IMR-90 (cell line): Measurements from ENCODE around the gene DNAJB7. TPM values are rescaled to one million over a fixed set of nuclear protein-coding genes. Genes with fewer than 3 reads are reported as not detected.

Experiments used
- ATAC-seq: fragments of 200-7000 bp; cut with Tn5 transposase; 2 replicates; pipeline ENCODE4 v1.9.1; 2020; ENCODE audit warnings: low read depth, mild to moderate bottlenecking, moderate library complexity
- BruUV-seq: library from RNA; stranded (reverse); fragments of 400-500 nt; replicated peaks from 2 replicates; lab custom pipeline; 2021; lab: Mats Ljungman, UMichigan
- CTCF ChIA-PET: fragments of 300-600 bp; formaldehyde crosslinking; extraction: SDS; loops from one replicate; lab custom pipeline; 2021; ENCODE audit warnings: antibody characterized with exemption; lab: Yijun Ruan, JAX
- POLR2A ChIA-PET: fragments of 300-600 bp; sonication (Branson Sonifier 250); formaldehyde crosslinking; loops from one replicate; lab custom pipeline; 2022; ENCODE audit warnings: antibody characterized with exemption; ENCODE audit not compliant: unreplicated experiment; lab: Charles Lee
- DNase-seq: peaks from one replicate; pipeline ENCODE4 v3.0.0; 2013
- H2AFZ ChIP-seq: replicated peaks from 2 replicates; pipeline ENCODE3; 2013; ENCODE audit warnings: low read length, mild to moderate bottlenecking; ENCODE audit not compliant: poor library complexity
- H2AK5ac ChIP-seq: 2 replicates; pipeline ENCODE4 v1.6.1; 2013; ENCODE audit warnings: low read depth, low read length, inconsistent platforms
- H2AK9ac ChIP-seq: replicated peaks from 2 replicates; pipeline ENCODE3; 2013; ENCODE audit warnings: mild to moderate bottlenecking, low read depth, low read length, moderate library complexity; ENCODE audit not compliant: poor library complexity
- H2BK120ac ChIP-seq: 2 replicates; pipeline ENCODE4 v1.6.1; 2013; ENCODE audit warnings: low read depth, low read length, inconsistent platforms
- H2BK15ac ChIP-seq: 3 replicates; pipeline ENCODE4 v1.6.1; 2013; ENCODE audit warnings: low read depth, low read length, inconsistent platforms
- H2BK20ac ChIP-seq: 2 replicates; pipeline ENCODE4 v1.6.1; 2013; ENCODE audit warnings: low read depth, mild to moderate bottlenecking, inconsistent platforms, low read length, moderate library complexity
- H2BK5ac ChIP-seq: 2 replicates; pipeline ENCODE4 v1.6.1; 2013; ENCODE audit warnings: mild to moderate bottlenecking, low read depth, low read length, inconsistent platforms; ENCODE audit not compliant: poor library complexity, severe bottlenecking
- H3K14ac ChIP-seq: replicated peaks from 2 replicates; pipeline ENCODE4 v1.6.1; 2013; ENCODE audit warnings: low read depth, low read length, inconsistent platforms
- H3K18ac ChIP-seq: 2 replicates; pipeline ENCODE4 v1.6.1; 2013; ENCODE audit warnings: low read depth, low read length, control low read depth
- H3K23ac ChIP-seq: 2 replicates; pipeline ENCODE4 v1.6.1; 2013; ENCODE audit warnings: low read depth, low read length, inconsistent platforms
- H3K27ac ChIP-seq: 2 replicates; pipeline ENCODE4 v1.5.1; 2013; ENCODE audit warnings: mild to moderate bottlenecking, control low read depth, low read length; ENCODE audit not compliant: insufficient read depth
- H3K27me3 ChIP-seq: 2 replicates; pipeline ENCODE4 v1.6.1; 2013; ENCODE audit warnings: low read length; ENCODE audit not compliant: control insufficient read depth, insufficient read depth
- H3K36me3 ChIP-seq: 2 replicates; pipeline ENCODE4 v1.6.1; 2013; ENCODE audit warnings: low read length, mixed read lengths; ENCODE audit not compliant: control insufficient read depth, insufficient read depth
- H3K4ac ChIP-seq: 2 replicates; pipeline ENCODE4 v1.6.1; 2013; ENCODE audit warnings: low read depth, low read length, inconsistent platforms
- H3K4me1 ChIP-seq: 2 replicates; pipeline ENCODE4 v1.6.1; 2013; ENCODE audit warnings: low read length, mixed read lengths; ENCODE audit not compliant: control insufficient read depth, insufficient read depth
- H3K4me2 ChIP-seq: 2 replicates; pipeline ENCODE4 v1.6.1; 2013; ENCODE audit warnings: low read depth, mild to moderate bottlenecking, control low read depth, low read length, moderate library complexity
- H3K4me3 ChIP-seq: 2 replicates; pipeline ENCODE4 v1.5.1; 2013; ENCODE audit warnings: low read depth, mild to moderate bottlenecking, control low read depth, low read length, moderate library complexity; ENCODE audit not compliant: insufficient read depth
- H3K56ac ChIP-seq: 2 replicates; pipeline ENCODE4 v1.6.1; 2013; ENCODE audit warnings: low read length, inconsistent platforms; ENCODE audit not compliant: insufficient read depth; ENCODE audit errors: extremely low read depth
- H3K79me1 ChIP-seq, 2 experiments: 2 replicates each; pipeline ENCODE4 v1.6.1; 2013; ENCODE audit warnings: low read length in 2 of 2, inconsistent platforms in 1 of 2, low read depth in 1 of 2
- H3K9ac ChIP-seq: 2 replicates; pipeline ENCODE4 v1.6.1; 2013; ENCODE audit warnings: low read depth, low read length, control low read depth
- H3K9me1 ChIP-seq: 2 replicates; pipeline ENCODE4 v1.6.1; 2013; ENCODE audit warnings: low read length, inconsistent platforms; ENCODE audit not compliant: insufficient read depth
- H3K9me3 ChIP-seq: 2 replicates; pipeline ENCODE4 v1.6.1; 2013; ENCODE audit warnings: low read length; ENCODE audit not compliant: control insufficient read depth, insufficient read depth
- H4K20me1 ChIP-seq: 2 replicates; pipeline ENCODE4 v1.6.1; 2013; ENCODE audit warnings: low read length, inconsistent platforms; ENCODE audit not compliant: insufficient read depth
- H4K5ac ChIP-seq: 2 replicates; pipeline ENCODE4 v1.6.1; 2013; ENCODE audit warnings: mild to moderate bottlenecking, low read depth, low read length, control low read depth
- H4K8ac ChIP-seq, 2 experiments: 2 replicates each; pipeline ENCODE4 v1.6.1; 2013; ENCODE audit warnings: low read depth in 2 of 2, low read length in 2 of 2, control low read depth in 1 of 2, inconsistent platforms in 1 of 2
- H4K91ac ChIP-seq: 2 replicates; pipeline ENCODE4 v1.6.1; 2013; ENCODE audit warnings: low read depth, low read length, inconsistent platforms; ENCODE audit not compliant: insufficient read depth
- CEBPB ChIP-seq: IDR thresholded peaks from 2 replicates; pipeline ENCODE4 v1.6.1; 2012; ENCODE audit warnings: low read depth, low read length, improper control_type of control experiment
- MAFK ChIP-seq: IDR thresholded peaks from 2 replicates; pipeline ENCODE4 v1.6.1; 2012; ENCODE audit warnings: low read depth, low read length, improper control_type of control experiment
- POLR2A ChIP-seq: IDR thresholded peaks from 2 replicates; pipeline ENCODE4 v1.6.1; 2012; ENCODE audit warnings: mild to moderate bottlenecking, low read depth, low read length
- RAD21 ChIP-seq: IDR thresholded peaks from 2 replicates; pipeline ENCODE4 v1.6.1; 2012; ENCODE audit warnings: low read length, improper control_type of control experiment
- RCOR1 ChIP-seq: IDR thresholded peaks from 2 replicates; pipeline ENCODE4 v1.6.1; 2012; ENCODE audit warnings: mild to moderate bottlenecking, low read length, improper control_type of control experiment; ENCODE audit not compliant: insufficient replicate concordance
- RFX5 ChIP-seq: IDR thresholded peaks from 2 replicates; pipeline ENCODE4 v1.8.0; 2012; ENCODE audit warnings: low read depth, mild to moderate bottlenecking, low read length, moderate library complexity
- SMC3 ChIP-seq: fragments of 150-350 bp; IDR thresholded peaks from 2 replicates; pipeline ENCODE4 v1.6.1; 2016; ENCODE audit warnings: low read depth, mild to moderate bottlenecking, antibody characterized with exemption, low read length, moderate library complexity
- WGBS, 2 experiments: methylation state at CpG; one replicate each; pipeline versions ENCODE4 v1.1.5 to v1.1.7; 2013; ENCODE audit warnings: missing lambda C conversion rate in 2 of 2; ENCODE audit not compliant: insufficient read length in 1 of 2; ENCODE audit errors: extremely low coverage in 2 of 2; 5-methylcytosine and 5-hydroxymethylcytosine counted together
- dilution Hi-C: fragments of 300-500 bp; cut with HindIII; formaldehyde crosslinking; loops from one replicate; pipeline ENCODE4 v1.14.3; 2018; ENCODE audit warnings: low sequenced_read_pairs; ENCODE audit not compliant: unreplicated experiment
- in situ Hi-C: fragments of 300-500 bp; cut with MboI; formaldehyde crosslinking; loops from 3 replicates; pipeline ENCODE4 v1.14.3; 2019; ENCODE audit warnings: low sequenced_read_pairs, inconsistent platforms, mixed read lengths
- intact Hi-C: fragments of 100-400 bp; cut with micrococcal nuclease; formaldehyde crosslinking; loops from 2 replicates; pipeline ENCODE4 v1.10.0; 2022
- polyA plus RNA-seq, 3 experiments: library from polyadenylated mRNA; depleted of rRNA; stranded (reverse); fragments of >200 nt; gene quantifications; 2 replicates each; pipeline ENCODE4 v1.2.3, GENCODE V29; 2012; ENCODE audit warnings: low replicate concordance in 1 of 3
- total RNA-seq: library from RNA; depleted of rRNA; stranded (reverse); fragments of >200 nt; gene quantifications from 2 replicates; pipeline ENCODE4 v1.2.3, GENCODE V29; 2012
- TF ChIP-seq, protein P1 (sequence below): fragments of 150-350 bp; IDR thresholded peaks from 2 replicates; pipeline ENCODE4 v1.6.1; 2017; ENCODE audit warnings: mild to moderate bottlenecking, antibody characterized with exemption, low read length, low read depth

Gene DNAJB7
- total and polyA plus RNA-seq, 2 of the 4 experiments (the other 2 are of a cell fraction) = not detected

- Histone ChIP-seq H3K14ac (no peak overlapping the region), H2BK120ac (no peak overlapping the region), H3K27ac (no peak overlapping the region), H2BK5ac (no peak overlapping the region), H3K23ac (no peak overlapping the region), H3K36me3 (peaks cover 49% of the 10 kb centered on the region), H3K4me3 (no peak overlapping the region), H3K4me2 (no peak overlapping the region), H2AK9ac (no peak overlapping the region), H3K56ac (no peak overlapping the region), H4K91ac (no peak overlapping the region), H3K27me3 (no peaks in the 10 kb centered on the region), H3K9ac (no peak overlapping the region), H2AK5ac (no peak overlapping the region), H3K4me1 (no peaks in the 10 kb centered on the region), H4K8ac (no peak overlapping the region), H4K5ac (no peak overlapping the region), H2BK20ac (no peak overlapping the region), H3K9me3 (no peaks in the 10 kb centered on the region), H3K4ac (no peak overlapping the region), H3K9me1 (no peaks in the 10 kb centered on the region; the same call in 1 of the 2 replicates), H3K18ac (no peak overlapping the region), H2BK15ac (no peak overlapping the region), H4K20me1 (peaks cover 7% of the 10 kb centered on the region), H3K79me1 (peaks cover 21 to 25% of the 10 kb centered on the region in 2 experiments), H2AFZ (no peak overlapping the region)
- WGBS, 2 experiments = no CpG with 5 or more reads among the region's 3 CpGs
- in situ Hi-C loops (loop anchor here (10.0 kb wide), 1 partner anchor 320 kb away; no protein-coding TSS in a partner anchor), intact Hi-C loops (no loop called here), dilution Hi-C loops (no loop called here)
- POLR2A ChIA-PET = no interaction called here
- ATAC-seq = no peak
- TF ChIP-seq MAFK (peak; percentile 92), RCOR1 (no peak), POLR2A (no peak), CEBPB (no peak), SMC3 (no peak), RFX5 (no peak), RAD21 (no peak)
- TF ChIP-seq, protein P1, sequence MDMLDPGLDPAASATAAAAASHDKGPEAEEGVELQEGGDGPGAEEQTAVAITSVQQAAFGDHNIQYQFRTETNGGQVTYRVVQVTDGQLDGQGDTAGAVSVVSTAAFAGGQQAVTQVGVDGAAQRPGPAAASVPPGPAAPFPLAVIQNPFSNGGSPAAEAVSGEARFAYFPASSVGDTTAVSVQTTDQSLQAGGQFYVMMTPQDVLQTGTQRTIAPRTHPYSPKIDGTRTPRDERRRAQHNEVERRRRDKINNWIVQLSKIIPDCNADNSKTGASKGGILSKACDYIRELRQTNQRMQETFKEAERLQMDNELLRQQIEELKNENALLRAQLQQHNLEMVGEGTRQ = no peak
- CTCF ChIA-PET = interaction anchor here (1.4 kb wide), 1 partner anchor 15 kb away, joined by 6 read pairs; the partner anchor contains the start of gene SLC25A17
- BruUV-seq = no TSS peak
- DNase-seq = no peak
Measured at GRCh38 chr22:40834619-40835018, 27.3 kb downstream of the DNAJB7 start.
